Gastroesophageal sphincter (tissue), 4 donors: Measurements from ENCODE around the gene CCND1. TPM values are rescaled to one million over a fixed set of nuclear protein-coding genes. Genes with fewer than 3 reads are reported as not detected.

Experiments
- ATAC-seq: fragments of 150-250 bp; one replicate; pipeline ENCODE4 v1.9.1; 2016; ENCODE audit warnings: mild to moderate bottlenecking, moderate library complexity
- H3K27ac ChIP-seq, 4 donors: fragments of 200-600 bp; sonication (generic) in 3 of 4; 1 replicate in 3 of 4; 2 replicates in 1 of 4; pipeline ENCODE4 v1.5.1; 2016 to 2019
- H3K27me3 ChIP-seq: fragments of 200-600 bp; sonication (generic); one replicate; pipeline ENCODE4 v1.5.1; 2019
- H3K36me3 ChIP-seq, 2 donors: fragments of 200-600 bp; sonication (generic); one replicate each; pipeline ENCODE4 v1.5.1; 2019; ENCODE audit warnings: control low read depth in 1 of 2
- H3K4me1 ChIP-seq, 3 donors: fragments of 200-600 bp; sonication (generic); 1 replicate in 2 of 3; 2 replicates in 1 of 3; pipeline ENCODE4 v1.5.1; 2016 to 2019; ENCODE audit warnings: control low read depth in 2 of 3
- H3K4me3 ChIP-seq, 2 donors: fragments of 200-600 bp; sonication (generic); one replicate each; pipeline ENCODE4 v1.5.1; 2019; ENCODE audit warnings: mild to moderate bottlenecking in 1 of 2, moderate library complexity in 1 of 2
- H3K9me3 ChIP-seq, 3 donors: fragments of 200-600 bp; sonication (generic); one replicate each; pipeline ENCODE4 v1.5.1; 2017 to 2019; ENCODE audit warnings: control low read depth in 2 of 3
- EP300 ChIP-seq: sonication (generic); formaldehyde crosslinking; IDR thresholded peaks from one replicate; pipeline ENCODE4 v1.6.1; 2017; ENCODE audit warnings: antibody characterized with exemption, mild to moderate bottlenecking
- POLR2A ChIP-seq, 2 donors: fragments of 450-650 bp; IDR thresholded peaks; one replicate each; pipeline ENCODE4 v1.6.1; 2017; ENCODE audit warnings: antibody characterized with exemption in 2 of 2, mild to moderate bottlenecking in 2 of 2, moderate library complexity in 1 of 2
- POLR2AphosphoS5 ChIP-seq: sonication (generic); formaldehyde crosslinking; IDR thresholded peaks from one replicate; pipeline ENCODE4 v1.6.1; 2017; ENCODE audit warnings: antibody characterized with exemption
- WGBS, 2 donors: methylation state at CpG; one replicate each; pipeline ENCODE4 v1.1.5; 2018; ENCODE audit warnings: low coverage in 1 of 2; 5-methylcytosine and 5-hydroxymethylcytosine counted together
- total RNA-seq, 4 donors: library from RNA; depleted of rRNA; stranded (reverse); fragments of >200 nt; gene quantifications; one replicate each; pipeline ENCODE4 v1.1.0, GENCODE V29; 2016
- TF ChIP-seq, protein P1 (sequence below), 4 experiments: fragments of 200-600 bp in 2 of 4; fragments of 450-650 bp in 2 of 4; sonication (generic) in 1 of 4; IDR thresholded peaks; one replicate each; pipeline ENCODE4 v1.5.1; 2017 to 2019; ENCODE audit warnings: antibody characterized with exemption in 4 of 4, mild to moderate bottlenecking in 2 of 4, moderate library complexity in 2 of 4

CCND1 gene
- total RNA-seq, 4 donors from 2014 or later, result 24.1 to 110 (median 51.9) TPM

DNA sequence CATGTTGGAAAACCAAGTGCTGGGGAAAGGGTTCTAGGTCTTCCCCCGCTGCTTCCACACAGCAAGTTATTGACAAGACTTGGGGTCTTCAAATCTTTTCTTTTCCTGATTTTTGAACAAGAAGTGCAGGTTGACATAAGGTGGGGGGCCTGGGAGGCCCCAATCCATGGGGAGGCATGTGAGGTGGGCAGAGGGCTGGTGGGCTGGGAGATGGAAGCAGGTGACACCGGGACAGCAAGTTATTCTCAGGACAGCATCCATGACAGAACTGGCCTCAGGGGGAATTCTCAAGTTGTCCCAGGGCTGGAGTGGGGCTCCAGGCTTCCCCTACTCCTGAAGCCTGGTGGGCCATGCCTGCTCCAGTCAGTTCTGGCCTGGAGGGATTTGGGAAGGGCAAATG lies 57.4 kb downstream of the CCND1 start:
- Histone ChIP-seq H3K27ac (no peak overlapping the region), H3K36me3 (no peaks in the 10 kb centered on the region), H3K4me1 (peaks cover 0 to 10% (median 0%) of the 10 kb centered on the region in 3 donors), H3K27me3 (peaks cover 81% of the 10 kb centered on the region), H3K4me3 (no peak overlapping the region), H3K9me3 (no peaks in the 10 kb centered on the region)
- TF ChIP-seq EP300, result no peak
- TF ChIP-seq, protein P1, sequence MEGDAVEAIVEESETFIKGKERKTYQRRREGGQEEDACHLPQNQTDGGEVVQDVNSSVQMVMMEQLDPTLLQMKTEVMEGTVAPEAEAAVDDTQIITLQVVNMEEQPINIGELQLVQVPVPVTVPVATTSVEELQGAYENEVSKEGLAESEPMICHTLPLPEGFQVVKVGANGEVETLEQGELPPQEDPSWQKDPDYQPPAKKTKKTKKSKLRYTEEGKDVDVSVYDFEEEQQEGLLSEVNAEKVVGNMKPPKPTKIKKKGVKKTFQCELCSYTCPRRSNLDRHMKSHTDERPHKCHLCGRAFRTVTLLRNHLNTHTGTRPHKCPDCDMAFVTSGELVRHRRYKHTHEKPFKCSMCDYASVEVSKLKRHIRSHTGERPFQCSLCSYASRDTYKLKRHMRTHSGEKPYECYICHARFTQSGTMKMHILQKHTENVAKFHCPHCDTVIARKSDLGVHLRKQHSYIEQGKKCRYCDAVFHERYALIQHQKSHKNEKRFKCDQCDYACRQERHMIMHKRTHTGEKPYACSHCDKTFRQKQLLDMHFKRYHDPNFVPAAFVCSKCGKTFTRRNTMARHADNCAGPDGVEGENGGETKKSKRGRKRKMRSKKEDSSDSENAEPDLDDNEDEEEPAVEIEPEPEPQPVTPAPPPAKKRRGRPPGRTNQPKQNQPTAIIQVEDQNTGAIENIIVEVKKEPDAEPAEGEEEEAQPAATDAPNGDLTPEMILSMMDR (IDR thresholded peaks at IDR 0.05), result no peak
- no peak for TF ChIP-seq POLR2AphosphoS5
- no peak for TF ChIP-seq POLR2A (IDR thresholded peaks at IDR 0.05)
- no peak for ATAC-seq
- 93 to 100% methylated on average over 1 to 2 of the region's 2 CpGs for WGBS, 2 donors

DNA sequence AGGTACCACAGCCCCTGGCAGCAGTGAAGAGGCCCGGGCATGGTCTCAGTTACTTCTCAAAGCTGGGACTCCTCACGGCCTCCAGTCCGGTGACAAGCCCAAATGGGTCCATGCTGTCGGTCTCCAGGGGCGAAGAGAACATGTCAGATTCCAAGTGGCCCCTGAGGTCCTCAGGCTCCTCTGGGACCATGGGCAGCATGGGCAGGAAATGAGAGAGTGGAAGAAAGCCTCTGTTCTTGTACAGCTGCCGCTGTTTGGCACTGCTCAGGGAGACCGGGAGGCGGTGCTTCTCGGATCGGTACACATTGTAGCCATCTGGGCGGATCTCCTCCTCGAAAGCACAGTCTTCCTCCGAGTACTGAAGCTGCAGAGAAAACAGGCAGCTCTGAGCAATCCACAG lies 58.3 kb downstream of the CCND1 start:
- TF ChIP-seq, protein P1 (IDR thresholded peaks at IDR 0.05), result no peak
- TF ChIP-seq POLR2AphosphoS5 (no peak), POLR2A (IDR thresholded peaks at IDR 0.05) (no peak), EP300 (no peak)
- H3K4me3 ChIP-seq, result no peak overlapping the region
- H3K9me3 ChIP-seq, result no peaks in the 10 kb centered on the region
- H3K27me3 ChIP-seq, result peaks cover 84% of the 10 kb centered on the region
- no peak for ATAC-seq
- peaks cover 0 to 19% (median 6%) of the 10 kb centered on the region in 3 donors for H3K4me1 ChIP-seq
- no peak overlapping the region for H3K27ac ChIP-seq
- H3K36me3 ChIP-seq, result no peaks in the 10 kb centered on the region
- WGBS, 2 donors, result 70% methylated on average over 2 of the region's 13 CpGs; no CpG with 5 or more reads in 1 of the 2 donors

DNA sequence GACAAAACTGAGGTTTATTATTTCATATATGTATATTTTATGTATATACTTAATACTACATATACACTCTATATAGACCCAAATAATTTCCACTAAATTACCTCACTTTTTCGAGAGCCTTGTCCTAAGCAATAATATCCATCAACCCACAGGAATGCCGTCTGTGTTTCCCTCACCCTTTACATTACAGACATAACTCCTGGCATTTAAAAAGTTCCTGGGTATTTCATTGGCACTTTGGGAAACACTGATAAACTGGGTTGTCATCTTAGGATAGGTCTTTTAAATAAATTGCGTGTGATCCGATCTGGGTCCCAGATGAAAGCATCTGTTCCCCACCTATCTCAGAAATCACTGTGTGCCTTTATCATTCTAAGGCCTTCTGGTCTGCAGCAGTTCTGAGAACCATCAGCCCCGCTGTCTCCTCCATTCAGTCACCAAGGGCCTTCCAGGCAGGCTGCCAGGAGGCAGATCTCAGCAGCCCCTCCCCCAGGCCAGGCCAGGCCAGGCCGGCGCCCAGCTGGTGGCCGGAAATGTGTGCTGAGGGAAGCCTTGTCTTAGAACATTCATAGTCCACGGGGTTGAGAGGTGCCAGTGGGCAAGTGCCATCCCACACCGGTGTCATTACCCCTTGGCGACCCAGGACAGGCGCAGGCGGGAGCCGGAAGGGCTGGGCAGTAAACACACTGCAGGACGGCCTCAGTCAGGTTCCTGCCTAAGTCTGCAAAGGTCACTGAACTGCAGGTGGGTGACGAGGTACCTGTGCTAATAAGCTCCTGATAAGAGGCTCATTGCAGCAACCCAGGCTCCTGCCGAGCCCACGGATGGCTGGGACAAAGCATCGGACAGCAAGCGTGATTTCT lies 59.6 kb downstream of the CCND1 start:
- no peak for ATAC-seq
- Histone ChIP-seq H3K27ac (no peak overlapping the region), H3K4me1 (peaks cover 0 to 30% (median 11%) of the 10 kb centered on the region in 3 donors), H3K4me3 (no peak overlapping the region), H3K36me3 (no peaks in the 10 kb centered on the region), H3K9me3 (no peaks in the 10 kb centered on the region), H3K27me3 (peaks cover 87% of the 10 kb centered on the region)
- WGBS, 2 donors, result 49 to 75% methylated on average over 4 to 5 of the region's 20 CpGs
- TF ChIP-seq EP300 (no peak), POLR2A (IDR thresholded peaks at IDR 0.05) (no peak), POLR2AphosphoS5 (no peak)
- TF ChIP-seq, protein P1 (IDR thresholded peaks at IDR 0.05), result no peak

DNA sequence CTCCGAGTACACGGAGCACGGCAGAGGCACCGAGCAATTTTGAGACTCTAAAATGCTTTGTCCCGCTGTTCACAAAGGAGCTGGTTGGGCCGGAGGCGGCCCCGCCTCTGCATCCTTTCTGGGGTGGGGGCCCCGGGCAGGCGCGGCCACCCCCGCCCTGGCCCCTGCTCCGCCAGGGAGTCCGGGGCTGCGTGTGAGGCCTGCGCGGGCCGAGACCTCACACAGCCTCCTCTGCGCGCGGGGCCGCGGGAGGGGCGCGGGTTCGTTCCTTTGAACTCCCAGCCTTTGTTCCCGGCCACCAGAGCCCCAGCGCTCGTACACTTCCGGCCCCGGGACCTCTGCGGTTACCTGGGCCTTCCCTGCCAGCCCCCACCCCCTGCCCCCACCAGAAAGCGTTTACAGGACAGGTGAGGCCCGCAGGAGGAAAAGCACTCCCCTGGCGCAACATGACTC lies 61.3 kb downstream of the CCND1 start:
- no peaks in the 10 kb centered on the region for H3K9me3 ChIP-seq
- no peak overlapping the region for H3K27ac ChIP-seq
- no peak overlapping the region for H3K4me3 ChIP-seq
- ATAC-seq, result no peak
- H3K4me1 ChIP-seq, result peaks cover 0 to 30% (median 11%) of the 10 kb centered on the region in 3 donors
- no peaks in the 10 kb centered on the region for H3K36me3 ChIP-seq
- WGBS, 2 donors, result 5 to 10% methylated on average over 2 to 6 of the region's 35 CpGs
- TF ChIP-seq POLR2A (IDR thresholded peaks at IDR 0.05) (no peak), POLR2AphosphoS5 (no peak), EP300 (no peak)
- TF ChIP-seq, protein P1 (IDR thresholded peaks at IDR 0.05), result no peak
- H3K27me3 ChIP-seq, result peaks cover 97% of the 10 kb centered on the region
